Measurements from ENCODE around the gene SPAG9.

The SPAG9 gene

DNA sequence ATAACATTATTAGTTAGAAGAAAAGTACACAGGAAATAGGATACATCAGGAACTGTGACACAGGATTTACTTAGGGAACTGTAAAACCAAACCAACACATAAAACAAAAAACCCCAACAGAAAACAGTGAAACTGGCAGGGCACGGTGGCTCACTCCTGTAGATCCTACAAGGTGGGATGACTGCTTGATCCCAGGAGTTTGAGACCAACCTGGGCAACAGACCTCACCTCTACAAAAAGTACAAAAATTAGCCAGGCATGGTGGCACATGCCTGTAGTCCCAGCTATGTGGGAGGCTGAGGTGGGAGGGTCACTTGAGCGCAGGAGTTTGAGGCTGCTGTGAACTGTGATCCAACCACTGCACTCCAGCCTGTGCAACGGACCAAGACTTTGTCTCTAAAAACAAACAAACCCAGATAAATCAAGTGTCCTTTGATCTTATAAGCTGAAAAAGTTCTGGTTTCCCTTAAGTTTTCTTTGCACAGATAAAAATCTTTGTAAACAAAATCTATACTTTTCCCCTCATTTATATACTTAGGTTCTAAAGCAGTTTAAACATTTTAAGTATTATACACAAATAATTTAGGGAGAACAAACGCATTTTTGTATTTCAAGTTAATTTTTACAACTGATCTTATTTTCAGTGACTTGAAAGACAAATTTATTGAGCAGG lies 143.0 kb downstream of the SPAG9 start:
- no peak for DNase-seq

- no peak for DNase-seq
These were observed 143.7 kb downstream of the SPAG9 start for GRCh38 chr17:50976951-50977472.

DNA sequence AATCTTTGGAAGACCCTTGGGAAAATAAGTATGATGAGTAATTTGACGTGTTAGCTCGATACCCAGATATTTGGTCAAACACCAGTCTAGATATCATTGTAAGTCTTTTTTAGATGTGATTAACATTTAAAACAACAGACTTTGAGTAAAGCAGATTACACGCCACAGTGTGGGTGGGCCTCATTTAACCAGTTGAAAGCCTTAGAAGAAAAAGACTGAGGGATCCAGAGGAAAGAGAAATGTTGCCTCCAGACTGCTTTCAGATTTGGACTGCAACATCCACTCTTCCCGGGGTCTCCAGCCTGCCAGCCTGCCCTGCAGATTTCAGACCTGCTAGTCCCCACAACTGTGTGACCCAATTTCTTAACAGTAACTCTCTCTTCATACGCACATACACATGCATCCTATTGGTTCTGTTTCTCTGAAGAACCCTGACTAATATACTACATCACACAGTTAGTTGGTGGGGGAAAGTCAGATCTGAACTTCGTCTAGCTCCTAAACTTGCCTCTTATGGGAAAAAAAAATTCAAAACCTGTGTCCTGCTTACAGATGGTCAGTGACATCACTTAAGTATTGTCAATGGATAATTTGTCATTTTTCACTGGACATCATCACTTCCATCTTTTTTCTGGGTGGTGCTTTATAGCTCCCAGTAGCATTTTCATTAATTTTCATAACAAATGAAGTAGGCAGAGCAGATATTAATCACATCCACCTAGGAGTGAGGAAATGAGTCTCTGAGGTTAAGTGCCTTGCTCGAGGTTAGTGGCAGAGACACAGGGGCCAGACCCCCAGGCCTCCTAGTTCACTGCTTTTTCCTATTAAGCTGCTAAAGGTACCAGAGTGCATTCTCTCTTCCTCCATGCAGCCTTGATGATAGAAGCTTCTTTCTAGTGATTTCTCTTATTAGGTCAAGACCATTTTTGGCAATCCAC lies 146.8 kb downstream of the SPAG9 start:
- no peak for DNase-seq

DNA sequence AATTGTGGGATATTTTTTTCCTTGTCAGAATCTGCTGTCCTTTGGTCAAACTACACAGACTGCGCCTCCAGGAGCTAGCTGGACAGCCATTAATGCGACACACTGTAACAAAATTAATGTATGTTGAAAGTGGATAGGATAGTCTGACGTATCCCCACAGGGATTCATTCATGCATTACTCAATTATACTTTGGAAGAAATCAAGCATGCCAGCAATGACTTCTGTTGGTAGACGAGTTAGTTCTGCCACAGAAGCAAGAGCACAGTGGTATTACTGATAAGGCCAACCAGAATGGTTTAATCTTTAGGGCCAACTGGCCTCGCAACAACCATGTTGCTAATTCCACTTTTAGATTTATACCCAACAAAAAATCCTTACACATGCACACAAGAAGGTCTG lies 148.1 kb downstream of the SPAG9 start:
- DNase-seq: no peak

DNA sequence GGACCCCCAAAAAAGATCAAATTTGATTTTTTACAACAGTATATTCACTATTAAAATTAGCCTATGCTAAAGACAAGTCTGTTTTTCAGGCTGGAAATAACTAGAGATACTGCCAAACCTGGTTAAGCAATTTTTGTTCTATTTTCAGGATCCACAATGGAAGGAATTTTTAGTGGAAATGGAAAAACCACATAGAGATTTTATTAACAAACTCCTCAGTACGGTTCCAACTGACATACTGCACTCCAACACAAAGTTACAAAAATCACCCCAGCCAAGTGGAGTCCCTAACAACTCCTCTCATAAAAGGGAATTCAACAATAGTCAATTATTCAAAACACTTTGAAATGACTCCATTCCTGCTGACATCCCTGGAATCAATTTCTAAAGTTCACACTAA lies 152.9 kb downstream of the SPAG9 start:
- DNase-seq: no peak

DNA sequence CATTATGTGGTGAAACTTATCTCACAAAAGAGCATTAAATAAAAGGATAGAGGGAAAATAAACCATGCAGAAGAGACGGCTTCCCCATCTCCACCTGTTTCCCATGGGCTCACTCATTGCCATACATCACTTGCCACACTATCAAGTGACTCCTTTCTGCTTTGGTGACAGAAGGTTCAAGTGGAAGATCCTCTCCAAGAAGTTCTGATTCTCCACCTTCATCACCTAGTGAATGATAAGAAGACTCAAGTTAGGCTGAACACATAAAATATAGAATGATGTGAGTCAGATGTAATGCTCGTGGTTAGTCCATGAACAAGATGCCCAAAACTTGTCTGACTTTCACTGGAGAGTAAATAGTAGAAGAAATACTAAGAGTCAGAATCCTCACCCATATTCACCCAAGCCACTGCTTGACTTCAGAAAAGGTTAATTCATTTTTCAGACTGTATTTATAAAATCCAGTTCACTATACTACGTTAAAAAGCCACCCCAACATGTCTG lies 154.5 kb downstream of the SPAG9 start:
- no peak for DNase-seq

DNA sequence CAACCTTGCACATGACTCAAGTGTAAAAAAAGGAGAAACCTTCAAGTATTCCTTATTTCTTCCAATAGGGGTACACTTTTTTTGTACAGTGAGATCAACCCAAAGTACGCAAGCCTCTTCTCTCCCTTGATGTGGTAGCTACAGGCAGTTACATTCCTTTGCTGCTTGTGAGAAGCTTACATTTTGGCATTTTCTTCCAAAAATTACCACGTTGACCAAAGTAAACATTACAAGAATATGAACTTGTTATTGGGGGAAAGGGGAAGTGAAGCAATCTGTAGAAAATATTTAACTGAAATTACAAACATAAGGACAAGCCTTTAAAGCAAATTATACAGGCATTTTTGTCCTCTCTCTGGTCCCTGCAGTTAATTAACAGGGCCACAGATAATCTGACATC lies 157.5 kb downstream of the SPAG9 start:
- DNase-seq: no peak

DNA sequence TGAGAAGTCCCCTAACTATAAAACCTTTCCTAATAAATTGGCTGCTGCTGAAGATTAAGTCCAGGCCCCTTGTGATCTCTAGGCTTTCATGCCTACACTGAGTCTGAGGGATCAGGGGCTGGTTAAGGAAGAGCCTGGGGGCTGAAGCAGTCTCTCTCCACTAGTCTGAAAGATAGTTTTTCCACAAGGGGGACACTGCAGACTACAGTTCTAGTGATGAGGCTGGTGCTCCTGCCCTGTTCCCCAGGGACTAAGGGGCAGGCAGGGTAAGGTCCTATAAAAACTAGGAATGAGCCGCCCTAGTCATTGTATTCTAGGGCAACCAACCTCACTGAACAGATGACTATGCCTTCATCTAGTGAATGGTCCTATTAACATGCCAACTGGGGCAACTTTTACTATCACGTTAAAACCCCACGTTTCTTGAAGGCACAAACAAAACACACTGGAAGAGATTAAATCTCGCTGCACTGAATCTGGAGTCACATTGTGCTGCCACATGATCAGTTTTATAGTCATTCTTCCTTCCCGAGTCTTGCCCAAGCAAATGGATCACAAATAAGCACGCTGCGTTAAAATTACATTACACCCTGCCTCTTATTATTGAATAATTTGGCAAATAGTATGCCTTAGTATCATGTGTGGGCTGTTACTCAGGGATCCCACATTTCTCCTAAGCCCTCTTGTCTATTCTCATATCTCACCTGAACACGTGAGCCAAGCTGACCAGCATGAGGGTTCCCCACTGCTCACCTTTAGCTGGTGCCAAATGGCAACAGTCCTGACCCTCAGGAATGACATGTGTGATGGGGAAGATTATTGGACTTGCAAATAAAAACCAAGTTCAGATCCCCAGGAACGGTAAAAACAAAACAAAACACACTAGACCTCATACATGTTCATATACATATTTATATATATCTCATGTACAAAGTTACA lies 159.1 kb downstream of the SPAG9 start:
- no peak for DNase-seq

- no peak for DNase-seq
These were observed 161.3 kb downstream of the SPAG9 start for GRCh38 chr17:50959341-50959740.

GRCh38 chr17:50957600-50958575 lies 162.8 kb downstream of the SPAG9 start:
- DNase-seq: no peak

DNA sequence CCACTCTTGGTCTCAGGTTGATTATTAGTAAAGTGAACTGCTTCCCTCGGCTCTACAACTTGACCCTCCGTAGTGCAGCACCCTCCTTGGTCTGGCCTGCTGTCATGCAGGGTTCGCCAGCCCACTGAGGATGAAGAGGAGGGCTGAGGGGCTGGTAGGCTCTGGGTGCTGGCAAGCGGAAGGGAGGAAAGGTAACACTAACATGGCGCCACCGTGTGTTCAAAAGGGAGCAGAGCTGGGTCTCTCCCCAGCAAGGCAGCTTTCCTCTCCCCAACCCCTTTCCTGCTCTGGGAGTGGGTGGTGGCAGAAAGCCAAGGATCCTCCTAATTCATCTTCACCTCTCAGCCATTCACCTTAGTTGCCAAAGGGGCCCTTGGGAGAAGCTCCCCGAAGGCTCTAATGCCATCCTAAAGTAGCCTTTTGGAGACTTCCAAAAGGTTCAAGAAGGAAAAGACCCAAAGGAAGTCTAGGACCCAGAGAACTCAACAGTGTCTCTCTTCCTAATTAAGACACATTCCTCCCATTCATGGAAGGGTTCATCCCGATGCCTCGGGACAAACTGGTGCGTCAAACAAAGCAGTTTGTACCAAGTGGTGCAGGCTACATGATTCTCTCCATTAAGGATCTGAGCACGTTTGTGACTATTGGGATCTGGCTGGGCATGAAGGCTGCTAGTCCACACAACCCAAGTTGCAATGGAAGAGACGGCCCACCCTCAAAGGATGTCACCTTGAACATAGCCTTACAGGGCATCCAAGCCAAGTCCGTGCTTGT lies 163.7 kb downstream of the SPAG9 start:
- peak; percentile 25 to 52 for DNase-seq

DNA sequence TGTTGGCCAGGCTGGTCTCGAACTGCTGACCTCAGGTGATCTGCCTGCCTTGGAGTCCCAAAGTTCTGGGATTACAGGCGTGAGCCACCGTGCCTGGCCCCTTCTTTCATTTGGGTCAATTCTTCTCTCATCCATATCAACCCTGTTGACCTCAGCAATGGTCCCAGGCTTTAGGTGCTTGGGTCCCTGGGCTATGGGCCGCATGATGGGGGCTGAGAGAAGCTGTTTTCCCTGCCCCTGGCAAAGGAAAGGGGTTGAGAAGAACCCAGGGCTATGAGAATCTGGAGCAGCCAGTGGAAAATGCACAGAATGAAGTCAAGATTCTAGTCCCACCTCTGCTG lies 164.3 kb downstream of the SPAG9 start:
- no peak for DNase-seq

- no peak for DNase-seq
These were observed 165.0 kb downstream of the SPAG9 start for GRCh38 chr17:50955667-50956120.

- DNase-seq: no peak
These were observed 165.5 kb downstream of the SPAG9 start for GRCh38 chr17:50955160-50955559.

- no peak for DNase-seq
These were observed 166.0 kb downstream of the SPAG9 start for GRCh38 chr17:50954641-50955121.

- DNase-seq: no peak
These were observed 166.7 kb downstream of the SPAG9 start for GRCh38 chr17:50953831-50954601.

GRCh38 chr17:50953518-50953830 lies 167.2 kb downstream of the SPAG9 start:
- DNase-seq: no peak

- no peak for DNase-seq
These were observed 167.8 kb downstream of the SPAG9 start for GRCh38 chr17:50952889-50953288.

GRCh38 chr17:50952013-50952412 lies 168.7 kb downstream of the SPAG9 start:
- peak in 1 of 2 donors; percentile 22 for DNase-seq
